GM13977 (cell line): ENCODE measurements around the gene BCKDHA.
"Not testable (repeated sequence)": the region's sequence is repeated elsewhere in the genome, so short reads cannot be mapped to it uniquely, and the experiment has no call there.

Experiments used
- DNase-seq: peaks from one replicate; pipeline ENCODE4 v3.0.0; 2012; ENCODE audit warnings: low spot score
- in situ Hi-C: fragments of 300-500 bp; cut with MboI; formaldehyde crosslinking; loops from one replicate; pipeline ENCODE4 v1.12.0; 2022; ENCODE audit warnings: low sequenced_read_pairs, low pct_unique_long_range_greater_than_20kb, mixed read lengths, inconsistent platforms; ENCODE audit not compliant: unreplicated experiment
- TF ChIP-seq, protein P1 (sequence below): IDR thresholded peaks from 2 replicates; pipeline ENCODE4 v1.5.1; 2012; ENCODE audit warnings: mild to moderate bottlenecking, control low read depth; ENCODE audit not compliant: insufficient read depth; ENCODE audit errors: extremely low read depth, missing control alignments

BCKDHA gene

DNA sequence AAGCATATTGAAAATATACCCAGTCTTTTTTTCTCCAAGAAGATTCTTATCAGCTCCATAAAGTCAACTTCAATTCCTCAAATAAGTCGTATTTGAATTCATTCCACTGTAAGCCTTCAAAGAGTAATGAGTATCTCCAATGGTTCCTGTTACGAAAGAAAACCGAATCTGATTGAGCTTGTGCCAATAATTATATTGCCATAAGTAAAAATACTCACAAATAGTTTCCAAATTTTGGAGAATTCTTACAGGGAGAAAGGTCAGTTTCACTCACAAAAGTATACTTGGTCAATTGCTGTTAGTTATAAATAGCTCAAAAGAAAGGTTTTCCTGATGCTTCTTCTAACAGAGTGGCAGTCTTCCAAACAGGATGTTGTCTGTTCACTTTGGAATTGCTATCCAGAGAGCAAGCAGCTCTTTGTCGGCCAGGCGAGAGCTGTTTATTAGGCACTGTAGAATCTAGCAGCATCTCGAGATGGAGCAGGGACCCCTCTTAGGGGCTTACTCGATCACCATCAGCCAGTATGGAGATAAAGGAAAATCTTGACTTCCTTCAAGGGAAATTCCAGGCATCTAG, 58.8 kb downstream of the BCKDHA start:
- in situ Hi-C loops: no loop called here
- TF ChIP-seq, protein P1, sequence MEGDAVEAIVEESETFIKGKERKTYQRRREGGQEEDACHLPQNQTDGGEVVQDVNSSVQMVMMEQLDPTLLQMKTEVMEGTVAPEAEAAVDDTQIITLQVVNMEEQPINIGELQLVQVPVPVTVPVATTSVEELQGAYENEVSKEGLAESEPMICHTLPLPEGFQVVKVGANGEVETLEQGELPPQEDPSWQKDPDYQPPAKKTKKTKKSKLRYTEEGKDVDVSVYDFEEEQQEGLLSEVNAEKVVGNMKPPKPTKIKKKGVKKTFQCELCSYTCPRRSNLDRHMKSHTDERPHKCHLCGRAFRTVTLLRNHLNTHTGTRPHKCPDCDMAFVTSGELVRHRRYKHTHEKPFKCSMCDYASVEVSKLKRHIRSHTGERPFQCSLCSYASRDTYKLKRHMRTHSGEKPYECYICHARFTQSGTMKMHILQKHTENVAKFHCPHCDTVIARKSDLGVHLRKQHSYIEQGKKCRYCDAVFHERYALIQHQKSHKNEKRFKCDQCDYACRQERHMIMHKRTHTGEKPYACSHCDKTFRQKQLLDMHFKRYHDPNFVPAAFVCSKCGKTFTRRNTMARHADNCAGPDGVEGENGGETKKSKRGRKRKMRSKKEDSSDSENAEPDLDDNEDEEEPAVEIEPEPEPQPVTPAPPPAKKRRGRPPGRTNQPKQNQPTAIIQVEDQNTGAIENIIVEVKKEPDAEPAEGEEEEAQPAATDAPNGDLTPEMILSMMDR: no peak
- no peak for DNase-seq

GRCh38 chr19:41457241-41457640, 59.6 kb downstream of the BCKDHA start:
- in situ Hi-C loops: no loop called here
- TF ChIP-seq, protein P1: no peak

GRCh38 chr19:41462497-41462896, 64.9 kb downstream of the BCKDHA start:
- in situ Hi-C loops: no loop called here
- TF ChIP-seq, protein P1: no peak
- no peak for DNase-seq

More at GRCh38 chr19:41457241-41457640, 59.6 kb downstream of the BCKDHA start:
- DNase-seq: peak; percentile 66

DNA sequence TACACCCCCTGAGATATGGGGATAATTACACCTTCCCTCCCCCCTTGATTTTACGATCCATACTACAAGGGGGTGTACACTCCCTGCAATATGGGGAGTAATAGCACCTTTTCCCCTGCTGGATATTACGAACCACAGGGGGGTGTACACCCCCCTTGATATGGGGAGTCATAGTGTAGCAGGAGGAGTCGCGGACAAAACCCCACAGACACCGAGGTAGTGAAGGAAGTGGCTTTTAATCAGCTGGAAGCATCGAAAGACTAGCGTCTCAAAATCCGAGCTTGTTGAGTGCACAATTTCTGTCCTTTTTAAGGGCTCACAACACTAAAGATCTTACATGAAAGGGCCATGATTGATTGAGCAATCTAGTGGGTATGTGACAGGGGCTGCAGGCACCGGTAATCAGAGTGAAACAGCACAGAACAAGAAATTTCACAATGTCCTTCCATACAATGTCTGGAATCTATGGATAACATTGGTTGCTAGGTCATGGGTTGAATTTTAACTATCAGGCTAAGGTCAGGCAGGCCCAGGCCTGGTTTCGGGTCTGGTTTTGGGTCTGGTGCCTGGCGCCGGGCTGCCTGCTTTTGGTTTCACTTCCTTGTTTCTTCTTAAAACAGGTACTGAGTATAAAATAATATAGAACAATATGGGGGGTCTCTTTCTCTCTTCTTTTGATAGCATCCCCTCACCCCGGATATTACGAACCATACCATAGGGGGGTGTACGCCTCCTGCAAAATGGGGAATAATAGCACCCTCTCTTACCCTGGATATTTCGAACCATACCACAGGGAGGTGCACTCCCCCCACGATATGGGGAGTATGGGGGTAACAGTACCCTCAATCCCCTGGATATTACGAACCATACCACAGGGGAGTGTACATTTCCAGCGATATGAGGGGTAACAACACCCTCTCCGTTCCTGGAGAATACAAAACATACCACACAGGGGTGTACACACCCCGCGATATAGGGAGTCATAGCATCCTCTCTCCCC, 65.9 kb downstream of the BCKDHA start:
- DNase-seq, in situ Hi-C loops: not testable (repeated sequence)
